IPS-NIHi11 (cell line): ENCODE results near the gene ATP2B3.
A peak's percentile ranks its signal among the peaks of the same experiment; 100 is the strongest.

Source experiments
- DNase-seq: peaks from one replicate; pipeline ENCODE4 v3.0.0; 2012; ENCODE audit warnings: mixed read lengths, low spot score

Gene ATP2B3

GRCh38 chrX:153537526-153538295, 20.3 kb downstream of the ATP2B3 start:
- DNase-seq, result no peak

- no peak for DNase-seq
Measured at GRCh38 chrX:153538424-153538823, 21.0 kb downstream of the ATP2B3 start.

GRCh38 chrX:153539171-153539978, 21.9 kb downstream of the ATP2B3 start:
- peak; percentile 83 for DNase-seq

GRCh38 chrX:153539979-153540358, 22.5 kb downstream of the ATP2B3 start:
- no peak for DNase-seq

- DNase-seq, result no peak
Measured at GRCh38 chrX:153544727-153545126, 27.3 kb downstream of the ATP2B3 start.

- no peak for DNase-seq
Measured at GRCh38 chrX:153546386-153546785, 28.9 kb downstream of the ATP2B3 start.

GRCh38 chrX:153547195-153547594, 29.8 kb downstream of the ATP2B3 start:
- DNase-seq, result no peak

- DNase-seq, result no peak
Measured at GRCh38 chrX:153549231-153549630, 31.8 kb downstream of the ATP2B3 start.

GRCh38 chrX:153549807-153550206, 32.4 kb downstream of the ATP2B3 start:
- peak; percentile 53 for DNase-seq

- DNase-seq, result no peak
Measured at GRCh38 chrX:153551135-153551534, 33.7 kb downstream of the ATP2B3 start.

- peak; percentile 79 for DNase-seq
Measured at GRCh38 chrX:153554519-153555167, 37.2 kb downstream of the ATP2B3 start.

GRCh38 chrX:153556767-153557166, 39.3 kb downstream of the ATP2B3 start:
- no peak for DNase-seq

GRCh38 chrX:153557618-153558355, 40.3 kb downstream of the ATP2B3 start:
- DNase-seq, result no peak

GRCh38 chrX:153560000-153560399, 42.6 kb downstream of the ATP2B3 start:
- DNase-seq, result no peak

GRCh38 chrX:153560466-153560865, 43.0 kb downstream of the ATP2B3 start:
- no peak for DNase-seq

GRCh38 chrX:153561337-153561736, 43.9 kb downstream of the ATP2B3 start:
- no peak for DNase-seq

- DNase-seq, result no peak
Measured at GRCh38 chrX:153562546-153562945, 45.1 kb downstream of the ATP2B3 start.

GRCh38 chrX:153564047-153564606, 46.7 kb downstream of the ATP2B3 start:
- DNase-seq, result no peak

- DNase-seq, result peak; percentile 64
Measured at GRCh38 chrX:153565996-153566580, 48.6 kb downstream of the ATP2B3 start.

- DNase-seq, result peak; percentile 25
Measured at GRCh38 chrX:153568451-153569011, 51.1 kb downstream of the ATP2B3 start.

- no peak for DNase-seq
Measured at GRCh38 chrX:153569475-153569874, 52.0 kb downstream of the ATP2B3 start.
